Measurements from ENCODE around the gene SEH1L. TPM values are rescaled to one million over a fixed set of nuclear protein-coding genes. Genes with fewer than 3 reads are reported as not detected.

SEH1L gene
- total and polyA plus RNA-seq, 10 of the 15 experiments (the other 5 are each of a cell fraction or from before 2014, with no cell fraction given), result 27.5 to 109 (median 52.8) TPM

- ChIA-PET CTCF (no interaction called here), SMC1A (ENCODE audit: uncharacterized antibody, unreplicated experiment) (no interaction called here), POLR2A (no interaction called here), RAD21 (ENCODE audit: unreplicated experiment) (no interaction called here)
- H2AFZ ChIP-seq (ENCODE audit: control insufficient read depth, low read depth, low read length), result no peak overlapping the region
- 92% methylated on average over 12 of the region's 12 CpGs for WGBS (ENCODE audit: insufficient coverage, insufficient replicate concordance, low lambda C conversion rate, missing lambda C conversion rate)
- no peak overlapping the region for H3K4me2 ChIP-seq (ENCODE audit: control insufficient read depth, insufficient read depth)
- H3K9ac ChIP-seq (ENCODE audit: control insufficient read depth, insufficient read depth, low read length), result no peak overlapping the region
- no peaks in the 10 kb centered on the region for H3K4me1 ChIP-seq (ENCODE audit: control insufficient read depth, insufficient read depth, low read length)
- in situ Hi-C loops (cut with MboI) (no loop called here), intact Hi-C loops (cut with micrococcal nuclease; ENCODE audit: unreplicated experiment) (no loop called here)
- peaks cover 12% of the 10 kb centered on the region in 2 experiments; a peak in 3 of 4 replicates for H3K36me3 ChIP-seq (ENCODE audit: control insufficient read depth in 2 of 2, insufficient read depth in 2 of 2, low read length in 1 of 2)
- no peaks in the 10 kb centered on the region for H3K27me3 ChIP-seq (replicated peaks in 1 of 2; ENCODE audit: control insufficient read depth in 2 of 2, insufficient read depth in 2 of 2, low read length in 1 of 2)
- no peak for FAIRE-seq
- no peaks in the 10 kb centered on the region for H3K9me3 ChIP-seq (replicated peaks; ENCODE audit: control insufficient read depth, insufficient read depth, low read length)
- H3K27ac ChIP-seq (ENCODE audit: control insufficient read depth, insufficient read depth), result no peak overlapping the region
- BruUV-seq (replicated peaks), result no TSS peak
- ATAC-seq, result no peak
- no peaks in the 10 kb centered on the region for H4K20me1 ChIP-seq (ENCODE audit: control insufficient read depth, insufficient read depth)
- no peak for DNase-seq (ENCODE audit: low read depth, low spot score)
- H3K4me3 ChIP-seq, result no peak overlapping the region
- H3K79me2 ChIP-seq (ENCODE audit: control insufficient read depth, insufficient read depth, low read length), result no peaks in the 10 kb centered on the region
- TF ChIP-seq KDM1A (IDR thresholded peaks at IDR 0.05; ENCODE audit: borderline replicate concordance) (no peak), SUZ12 (IDR thresholded peaks at IDR 0.05; ENCODE audit: unreplicated experiment) (no peak), BMI1 (IDR thresholded peaks at IDR 0.05; ENCODE audit: borderline replicate concordance) (no peak), MYB (IDR thresholded peaks at IDR 0.05; ENCODE audit: borderline replicate concordance, low read depth, low read length) (no peak), TBL1XR1 (IDR thresholded peaks at IDR 0.05; ENCODE audit: low read depth, low read length) (no peak), EGR1 (IDR thresholded peaks at IDR 0.05; ENCODE audit: borderline replicate concordance in 1 of 2, low read depth in 2 of 2, low read length in 2 of 2) (no peak), IRF5 (IDR thresholded peaks at IDR 0.05; ENCODE audit: borderline replicate concordance) (no peak), ZBED1 (IDR thresholded peaks at IDR 0.05; ENCODE audit: borderline replicate concordance) (no peak), CREM (IDR thresholded peaks at IDR 0.05; ENCODE audit: low read depth) (no peak), NFYA (IDR thresholded peaks at IDR 0.05; ENCODE audit: borderline replicate concordance, low read depth, low read length) (no peak), E2F8 (IDR thresholded peaks at IDR 0.05; ENCODE audit: low read depth, partially characterized antibody) (no peak), PBX3 (IDR thresholded peaks at IDR 0.05; ENCODE audit: insufficient replicate concordance, low read depth, low read length) (no peak), HDGF (IDR thresholded peaks at IDR 0.05) (no peak), ZNF622 (IDR thresholded peaks at IDR 0.05) (no peak)
- TF ChIP-seq, protein P1, sequence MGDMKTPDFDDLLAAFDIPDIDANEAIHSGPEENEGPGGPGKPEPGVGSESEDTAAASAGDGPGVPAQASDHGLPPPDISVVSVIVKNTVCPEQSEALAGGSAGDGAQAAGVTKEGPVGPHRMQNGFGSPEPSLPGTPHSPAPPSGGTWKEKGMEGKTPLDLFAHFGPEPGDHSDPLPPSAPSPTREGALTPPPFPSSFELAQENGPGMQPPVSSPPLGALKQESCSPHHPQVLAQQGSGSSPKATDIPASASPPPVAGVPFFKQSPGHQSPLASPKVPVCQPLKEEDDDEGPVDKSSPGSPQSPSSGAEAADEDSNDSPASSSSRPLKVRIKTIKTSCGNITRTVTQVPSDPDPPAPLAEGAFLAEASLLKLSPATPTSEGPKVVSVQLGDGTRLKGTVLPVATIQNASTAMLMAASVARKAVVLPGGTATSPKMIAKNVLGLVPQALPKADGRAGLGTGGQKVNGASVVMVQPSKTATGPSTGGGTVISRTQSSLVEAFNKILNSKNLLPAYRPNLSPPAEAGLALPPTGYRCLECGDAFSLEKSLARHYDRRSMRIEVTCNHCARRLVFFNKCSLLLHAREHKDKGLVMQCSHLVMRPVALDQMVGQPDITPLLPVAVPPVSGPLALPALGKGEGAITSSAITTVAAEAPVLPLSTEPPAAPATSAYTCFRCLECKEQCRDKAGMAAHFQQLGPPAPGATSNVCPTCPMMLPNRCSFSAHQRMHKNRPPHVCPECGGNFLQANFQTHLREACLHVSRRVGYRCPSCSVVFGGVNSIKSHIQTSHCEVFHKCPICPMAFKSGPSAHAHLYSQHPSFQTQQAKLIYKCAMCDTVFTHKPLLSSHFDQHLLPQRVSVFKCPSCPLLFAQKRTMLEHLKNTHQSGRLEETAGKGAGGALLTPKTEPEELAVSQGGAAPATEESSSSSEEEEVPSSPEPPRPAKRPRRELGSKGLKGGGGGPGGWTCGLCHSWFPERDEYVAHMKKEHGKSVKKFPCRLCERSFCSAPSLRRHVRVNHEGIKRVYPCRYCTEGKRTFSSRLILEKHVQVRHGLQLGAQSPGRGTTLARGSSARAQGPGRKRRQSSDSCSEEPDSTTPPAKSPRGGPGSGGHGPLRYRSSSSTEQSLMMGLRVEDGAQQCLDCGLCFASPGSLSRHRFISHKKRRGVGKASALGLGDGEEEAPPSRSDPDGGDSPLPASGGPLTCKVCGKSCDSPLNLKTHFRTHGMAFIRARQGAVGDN (IDR thresholded peaks at IDR 0.05), result no peak
Measured at GRCh38 chr18:12976305-12976704, 28.5 kb downstream of the SEH1L start.
